Measurements from ENCODE around the gene SMIM43.
"Not testable (repeated sequence)": the region's sequence is repeated elsewhere in the genome, so short reads cannot be mapped to it uniquely, and the experiment has no call there.

SMIM43 gene

GRCh38 chr4:121741751-121742150 is 23.2 kb downstream of the SMIM43 start:
- Histone ChIP-seq H3K36me3 (ENCODE audit: control insufficient read depth, insufficient read depth, low read length) (no peaks in the 10 kb centered on the region), H3K4me1 (ENCODE audit: control insufficient read depth, insufficient read depth, low read length) (no peaks in the 10 kb centered on the region), H3K27ac (ENCODE audit: low read depth, low read length) (no peak overlapping the region), H3K27me3 (ENCODE audit: control insufficient read depth, insufficient read depth, low read length) (no peaks in the 10 kb centered on the region), H3K4me3 (ENCODE audit: low read length) (no peak overlapping the region), H3K9ac (ENCODE audit: low read length) (no peak overlapping the region)

GRCh38 chr4:121740796-121741409 is 24.1 kb downstream of the SMIM43 start:
- Histone ChIP-seq H3K36me3 (ENCODE audit: control insufficient read depth, insufficient read depth, low read length) (no peaks in the 10 kb centered on the region), H3K4me1 (ENCODE audit: control insufficient read depth, insufficient read depth, low read length) (no peaks in the 10 kb centered on the region), H3K9ac (ENCODE audit: low read length) (no peak overlapping the region)

GRCh38 chr4:121739575-121739974 is 25.4 kb downstream of the SMIM43 start:
- Histone ChIP-seq H3K36me3 (ENCODE audit: control insufficient read depth, insufficient read depth, low read length) (no peaks in the 10 kb centered on the region), H3K4me3 (ENCODE audit: low read length) (no peak overlapping the region), H3K27me3 (ENCODE audit: control insufficient read depth, insufficient read depth, low read length) (no peaks in the 10 kb centered on the region), H3K9ac (ENCODE audit: low read length) (no peak overlapping the region), H3K27ac (ENCODE audit: low read depth, low read length) (no peak overlapping the region), H3K4me1 (ENCODE audit: control insufficient read depth, insufficient read depth, low read length) (no peaks in the 10 kb centered on the region)

More at GRCh38 chr4:121740796-121741409, 24.1 kb downstream of the SMIM43 start:
- no peaks in the 10 kb centered on the region for H3K27me3 ChIP-seq (ENCODE audit: control insufficient read depth, insufficient read depth, low read length)
- H3K27ac ChIP-seq (ENCODE audit: low read depth, low read length): no peak overlapping the region
- no peak overlapping the region for H3K4me3 ChIP-seq (ENCODE audit: low read length)

- no peaks in the 10 kb centered on the region for H3K4me1 ChIP-seq (ENCODE audit: control insufficient read depth, insufficient read depth, low read length)
- H3K27ac ChIP-seq (ENCODE audit: low read depth, low read length): no peak overlapping the region
- H3K36me3 ChIP-seq (ENCODE audit: control insufficient read depth, insufficient read depth, low read length): no peaks in the 10 kb centered on the region
- no peak overlapping the region for H3K9ac ChIP-seq (ENCODE audit: low read length)
- no peak overlapping the region for H3K4me3 ChIP-seq (ENCODE audit: low read length)
- H3K27me3 ChIP-seq (ENCODE audit: control insufficient read depth, insufficient read depth, low read length): no peaks in the 10 kb centered on the region
These were observed 26.0 kb downstream of the SMIM43 start for GRCh38 chr4:121738780-121739535.

GRCh38 chr4:121737846-121738554 is 27.0 kb downstream of the SMIM43 start:
- no peaks in the 10 kb centered on the region for H3K4me1 ChIP-seq (ENCODE audit: control insufficient read depth, insufficient read depth, low read length)
- H3K27me3 ChIP-seq (ENCODE audit: control insufficient read depth, insufficient read depth, low read length): no peaks in the 10 kb centered on the region
- H3K9ac ChIP-seq (ENCODE audit: low read length): no peak overlapping the region
- H3K36me3 ChIP-seq (ENCODE audit: control insufficient read depth, insufficient read depth, low read length): no peaks in the 10 kb centered on the region
- H3K4me3 ChIP-seq (ENCODE audit: low read length): no peak overlapping the region
- no peak overlapping the region for H3K27ac ChIP-seq (ENCODE audit: low read depth, low read length)

- H3K4me3 ChIP-seq (ENCODE audit: low read length): no peak overlapping the region
- H3K4me1 ChIP-seq (ENCODE audit: control insufficient read depth, insufficient read depth, low read length): no peaks in the 10 kb centered on the region
- no peaks in the 10 kb centered on the region for H3K36me3 ChIP-seq (ENCODE audit: control insufficient read depth, insufficient read depth, low read length)
- no peak overlapping the region for H3K27ac ChIP-seq (ENCODE audit: low read depth, low read length)
- no peaks in the 10 kb centered on the region for H3K27me3 ChIP-seq (ENCODE audit: control insufficient read depth, insufficient read depth, low read length)
- H3K9ac ChIP-seq (ENCODE audit: low read length): no peak overlapping the region
These were observed 28.1 kb downstream of the SMIM43 start for GRCh38 chr4:121736735-121737351.

- no peaks in the 10 kb centered on the region for H3K27me3 ChIP-seq (ENCODE audit: control insufficient read depth, insufficient read depth, low read length)
- H3K4me1 ChIP-seq (ENCODE audit: control insufficient read depth, insufficient read depth, low read length): no peaks in the 10 kb centered on the region
- H3K36me3 ChIP-seq (ENCODE audit: control insufficient read depth, insufficient read depth, low read length): no peaks in the 10 kb centered on the region
- no peak overlapping the region for H3K9ac ChIP-seq (ENCODE audit: low read length)
- H3K27ac ChIP-seq (ENCODE audit: low read depth, low read length): no peak overlapping the region
- H3K4me3 ChIP-seq (ENCODE audit: low read length): no peak overlapping the region
These were observed 30.4 kb downstream of the SMIM43 start for GRCh38 chr4:121734571-121734970.

- Histone ChIP-seq H3K36me3 (ENCODE audit: control insufficient read depth, insufficient read depth, low read length) (no peaks in the 10 kb centered on the region), H3K27me3 (ENCODE audit: control insufficient read depth, insufficient read depth, low read length) (no peaks in the 10 kb centered on the region), H3K4me3 (ENCODE audit: low read length) (no peak overlapping the region)
These were observed 31.0 kb downstream of the SMIM43 start for GRCh38 chr4:121733942-121734341.

GRCh38 chr4:121729753-121730152 is 35.2 kb downstream of the SMIM43 start:
- H3K4me1 ChIP-seq (ENCODE audit: control insufficient read depth, insufficient read depth, low read length); H3K27ac ChIP-seq (ENCODE audit: low read depth, low read length); H3K27me3 ChIP-seq (ENCODE audit: control insufficient read depth, insufficient read depth, low read length); H3K9ac ChIP-seq (ENCODE audit: low read length); H3K36me3 ChIP-seq (ENCODE audit: control insufficient read depth, insufficient read depth, low read length); H3K4me3 ChIP-seq (ENCODE audit: low read length): not testable (repeated sequence)

More at GRCh38 chr4:121733942-121734341, 31.0 kb downstream of the SMIM43 start:
- no peak overlapping the region for H3K27ac ChIP-seq (ENCODE audit: low read depth, low read length)
- no peak overlapping the region for H3K9ac ChIP-seq (ENCODE audit: low read length)
- no peaks in the 10 kb centered on the region for H3K4me1 ChIP-seq (ENCODE audit: control insufficient read depth, insufficient read depth, low read length)

- Histone ChIP-seq H3K4me3 (ENCODE audit: low read length) (no peak overlapping the region), H3K27me3 (ENCODE audit: control insufficient read depth, insufficient read depth, low read length) (no peaks in the 10 kb centered on the region), H3K9ac (ENCODE audit: low read length) (no peak overlapping the region), H3K4me1 (ENCODE audit: control insufficient read depth, insufficient read depth, low read length) (no peaks in the 10 kb centered on the region), H3K27ac (ENCODE audit: low read depth, low read length) (no peak overlapping the region), H3K36me3 (ENCODE audit: control insufficient read depth, insufficient read depth, low read length) (no peaks in the 10 kb centered on the region)
These were observed 36.2 kb downstream of the SMIM43 start for GRCh38 chr4:121728798-121729226.

GRCh38 chr4:121728066-121728465 is 36.9 kb downstream of the SMIM43 start:
- no peaks in the 10 kb centered on the region for H3K36me3 ChIP-seq (ENCODE audit: control insufficient read depth, insufficient read depth, low read length)
- H3K27me3 ChIP-seq (ENCODE audit: control insufficient read depth, insufficient read depth, low read length): no peaks in the 10 kb centered on the region
- no peak overlapping the region for H3K27ac ChIP-seq (ENCODE audit: low read depth, low read length)
- H3K4me3 ChIP-seq (ENCODE audit: low read length): no peak overlapping the region
- no peak overlapping the region for H3K9ac ChIP-seq (ENCODE audit: low read length)
- no peaks in the 10 kb centered on the region for H3K4me1 ChIP-seq (ENCODE audit: control insufficient read depth, insufficient read depth, low read length)

- no peaks in the 10 kb centered on the region for H3K27me3 ChIP-seq (ENCODE audit: control insufficient read depth, insufficient read depth, low read length)
- H3K9ac ChIP-seq (ENCODE audit: low read length): no peak overlapping the region
These were observed 38.2 kb downstream of the SMIM43 start for GRCh38 chr4:121726642-121727268.

More at GRCh38 chr4:121726642-121727268, 38.2 kb downstream of the SMIM43 start:
- Histone ChIP-seq H3K27ac (ENCODE audit: low read depth, low read length) (no peak overlapping the region), H3K4me1 (ENCODE audit: control insufficient read depth, insufficient read depth, low read length) (no peaks in the 10 kb centered on the region), H3K36me3 (ENCODE audit: control insufficient read depth, insufficient read depth, low read length) (no peaks in the 10 kb centered on the region), H3K4me3 (ENCODE audit: low read length) (no peak overlapping the region)

Measured in rectal smooth muscle tissue (tissue), 1 donor.